HS-27A (cell line): ENCODE results near the gene DGKH.
"Not testable (repeated sequence)": the region's sequence is repeated elsewhere in the genome, so short reads cannot be mapped to it uniquely, and the experiment has no call there.

Source experiments
- DNase-seq: peaks from one replicate; pipeline ENCODE4 v3.0.0-alpha.2; 2012; ENCODE audit warnings: low read depth, missing footprints

DGKH gene

GRCh38 chr13:42070599-42070998, 22.2 kb downstream of the DGKH start:
- not testable (repeated sequence) for DNase-seq

DNA sequence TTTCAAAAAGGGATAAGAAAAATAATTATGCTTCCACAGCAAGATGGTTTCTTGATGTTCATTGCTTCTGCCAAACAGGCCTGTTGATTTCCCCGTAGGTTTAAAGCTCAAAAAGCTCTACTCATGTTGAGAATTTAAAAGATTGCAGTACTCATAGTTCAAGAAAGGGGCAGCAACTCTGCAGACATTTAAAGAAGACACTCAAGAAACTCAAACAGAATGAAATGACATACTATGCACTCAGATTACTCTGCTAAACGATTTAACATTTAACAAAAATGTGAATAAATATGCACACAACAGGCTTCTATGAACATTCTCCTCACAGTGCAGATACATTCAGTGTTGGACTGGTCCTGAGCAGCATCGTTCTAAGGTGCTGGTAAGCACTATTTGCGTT, 22.7 kb downstream of the DGKH start:
- DNase-seq = not testable (repeated sequence)

GRCh38 chr13:42071672-42072419, 23.4 kb downstream of the DGKH start:
- DNase-seq = no peak

DNA sequence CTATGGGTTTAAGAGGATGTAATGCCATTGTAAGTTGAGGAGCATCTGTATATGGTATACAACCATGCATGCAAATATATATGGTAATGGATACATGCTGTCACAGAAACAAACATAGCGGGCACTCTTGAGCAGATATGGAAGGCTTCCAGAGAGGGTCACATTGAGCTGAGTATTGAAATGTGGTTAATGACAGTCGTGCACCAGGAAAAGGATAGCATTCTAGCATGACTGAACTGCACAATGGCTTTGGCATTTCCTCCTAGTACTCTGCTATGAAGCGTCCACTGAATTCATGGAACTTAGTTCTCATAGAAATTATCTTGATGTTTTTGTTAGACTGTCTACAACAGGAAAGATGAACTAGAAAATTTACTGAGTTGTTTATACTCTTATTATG, 25.2 kb downstream of the DGKH start:
- DNase-seq = no peak

DNA sequence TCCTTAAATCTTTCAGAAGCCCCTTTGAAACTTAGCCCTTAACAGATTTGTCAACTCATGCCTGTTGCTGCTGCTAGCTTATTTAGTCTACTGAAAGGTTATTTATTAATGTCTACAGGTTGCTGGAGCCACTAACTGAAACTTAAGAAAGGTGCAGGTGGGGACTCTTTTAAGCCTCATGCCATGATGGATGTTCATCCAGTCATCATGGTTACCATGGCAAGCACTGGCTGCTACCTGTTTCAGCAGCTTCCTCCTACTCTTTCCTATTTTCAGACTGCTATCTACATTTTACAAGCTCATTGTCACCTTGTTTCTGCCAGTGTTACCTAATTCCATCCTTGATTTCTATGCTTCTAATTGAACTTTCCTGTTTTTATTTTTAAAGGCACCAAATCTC, 27.1 kb downstream of the DGKH start:
- DNase-seq = no peak

GRCh38 chr13:42076309-42076713, 27.9 kb downstream of the DGKH start:
- no peak for DNase-seq

- DNase-seq = no peak
These were observed 29.8 kb downstream of the DGKH start for GRCh38 chr13:42078128-42078808.

DNA sequence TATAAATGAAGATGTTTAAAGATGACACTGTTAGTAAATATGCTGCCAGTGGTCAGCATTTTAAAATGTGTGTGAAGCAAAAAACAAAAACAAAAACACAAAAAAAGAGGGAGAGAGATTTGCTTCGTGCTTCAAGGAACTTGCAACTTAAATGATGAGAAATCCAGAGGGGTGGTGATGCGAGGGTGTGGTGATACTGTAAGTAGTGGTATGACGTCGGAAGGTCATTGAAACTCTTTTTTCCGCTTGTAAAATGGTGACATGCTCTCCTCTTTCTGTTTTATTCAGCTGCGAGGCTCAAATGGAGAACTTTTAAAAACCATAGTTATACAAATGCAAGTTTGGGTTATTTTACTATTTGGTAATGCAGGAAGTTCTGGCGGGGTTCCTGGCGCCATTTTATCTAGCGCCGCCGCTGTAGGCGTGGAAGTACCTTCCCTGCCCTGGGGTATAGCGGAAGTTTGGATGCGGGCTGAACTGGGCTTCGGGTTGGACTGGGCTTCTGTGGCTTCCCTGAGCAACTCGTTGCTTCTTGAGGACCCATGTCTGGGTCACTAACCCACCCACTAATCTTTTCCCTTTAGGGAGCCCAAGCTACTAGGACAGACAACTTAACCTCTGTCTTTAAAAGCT, 34.8 kb downstream of the DGKH start:
- no peak for DNase-seq

DNA sequence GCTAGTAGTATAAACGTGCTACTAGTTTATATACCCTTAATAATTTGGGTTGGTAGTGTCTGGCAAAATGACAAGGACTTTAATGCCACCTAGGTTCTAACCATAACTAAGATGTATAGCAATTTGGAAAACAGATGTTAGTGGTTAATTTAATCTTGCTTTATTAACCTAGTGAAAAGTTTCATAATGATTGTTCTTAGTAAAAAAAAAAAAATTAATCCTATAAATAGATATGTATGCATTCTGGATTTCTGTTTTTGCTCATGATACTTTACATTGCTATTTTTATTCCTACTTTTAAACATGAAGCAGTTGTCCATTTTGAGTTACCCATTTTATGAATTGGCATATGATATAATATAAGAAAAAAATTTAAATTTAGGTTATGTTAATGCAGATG, 36.3 kb downstream of the DGKH start:
- no peak for DNase-seq

GRCh38 chr13:42086582-42086981, 38.1 kb downstream of the DGKH start:
- no peak for DNase-seq

- DNase-seq = no peak
These were observed 46.1 kb downstream of the DGKH start for GRCh38 chr13:42094516-42095040.

DNA sequence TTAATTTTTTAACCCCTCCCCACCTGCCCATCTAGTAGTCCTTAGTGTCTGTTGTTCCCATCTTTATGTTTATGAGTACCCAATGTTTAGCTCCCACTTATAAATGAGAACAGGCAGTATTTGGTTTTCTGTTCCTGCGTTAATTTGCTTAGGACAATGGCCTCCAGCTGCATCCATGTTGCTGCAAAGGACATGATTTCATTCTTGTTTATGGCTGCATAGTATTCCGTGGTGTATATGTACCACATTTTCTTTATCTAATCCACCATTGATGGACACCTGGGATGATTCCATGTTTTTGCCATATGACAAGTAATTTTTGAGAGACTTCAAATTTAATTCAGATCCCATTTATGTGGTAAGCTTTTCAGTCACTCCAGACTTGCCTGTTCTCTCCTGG, 47.8 kb downstream of the DGKH start:
- not testable (repeated sequence) for DNase-seq

DNA sequence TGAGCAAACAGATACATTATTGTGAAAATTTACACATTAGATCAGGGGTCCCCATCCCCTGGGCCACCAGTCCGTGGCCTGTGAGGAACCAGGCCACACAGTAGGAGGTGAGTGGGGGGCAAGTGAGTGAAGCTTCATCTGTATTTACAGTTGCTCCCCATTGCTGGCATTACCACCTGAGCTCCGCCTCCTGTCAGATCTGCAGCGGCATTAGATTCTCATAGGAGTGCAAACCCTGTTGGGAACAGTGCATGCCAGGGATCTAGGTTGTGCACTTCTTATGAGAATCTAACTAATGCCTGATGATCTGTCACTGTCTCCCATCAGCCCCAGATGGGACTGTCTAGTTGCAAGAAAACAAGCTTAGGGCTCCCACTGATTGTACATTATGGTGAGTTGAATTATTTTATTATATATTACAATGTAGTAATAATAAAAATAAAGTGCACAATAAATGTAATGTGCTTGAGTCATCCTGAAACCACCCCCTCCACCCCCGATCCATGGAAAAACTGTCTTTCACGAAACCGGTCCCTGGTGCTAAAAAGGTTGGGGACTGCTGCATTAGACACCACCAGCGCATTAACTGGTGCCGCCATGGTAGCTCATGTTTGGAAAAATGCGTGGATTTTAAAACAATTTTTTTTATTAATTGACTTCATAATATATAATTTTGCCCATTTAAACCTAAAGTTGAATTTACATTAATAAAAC, 51.7 kb downstream of the DGKH start:
- no peak for DNase-seq

DNA sequence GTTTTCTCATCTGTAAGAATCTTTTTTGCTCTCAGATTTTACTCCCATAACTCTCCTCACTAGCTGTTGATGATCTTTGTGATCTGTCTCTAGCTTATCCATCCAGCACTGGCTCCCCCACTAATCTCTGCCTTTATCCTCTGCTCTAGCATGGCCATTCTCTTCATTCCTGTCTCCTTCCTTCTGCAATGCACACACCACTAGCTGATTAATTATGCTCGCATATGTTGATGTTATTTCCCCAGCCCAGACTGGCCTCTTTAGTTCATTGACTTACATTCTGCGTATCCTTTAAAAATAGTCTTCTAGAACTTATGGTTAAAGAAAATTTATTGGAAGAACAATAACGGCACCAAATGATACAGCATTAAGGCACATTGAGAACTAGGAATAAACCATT, 52.5 kb downstream of the DGKH start:
- DNase-seq = no peak

- DNase-seq = no peak
These were observed 53.6 kb downstream of the DGKH start for GRCh38 chr13:42101821-42102585.

DNA sequence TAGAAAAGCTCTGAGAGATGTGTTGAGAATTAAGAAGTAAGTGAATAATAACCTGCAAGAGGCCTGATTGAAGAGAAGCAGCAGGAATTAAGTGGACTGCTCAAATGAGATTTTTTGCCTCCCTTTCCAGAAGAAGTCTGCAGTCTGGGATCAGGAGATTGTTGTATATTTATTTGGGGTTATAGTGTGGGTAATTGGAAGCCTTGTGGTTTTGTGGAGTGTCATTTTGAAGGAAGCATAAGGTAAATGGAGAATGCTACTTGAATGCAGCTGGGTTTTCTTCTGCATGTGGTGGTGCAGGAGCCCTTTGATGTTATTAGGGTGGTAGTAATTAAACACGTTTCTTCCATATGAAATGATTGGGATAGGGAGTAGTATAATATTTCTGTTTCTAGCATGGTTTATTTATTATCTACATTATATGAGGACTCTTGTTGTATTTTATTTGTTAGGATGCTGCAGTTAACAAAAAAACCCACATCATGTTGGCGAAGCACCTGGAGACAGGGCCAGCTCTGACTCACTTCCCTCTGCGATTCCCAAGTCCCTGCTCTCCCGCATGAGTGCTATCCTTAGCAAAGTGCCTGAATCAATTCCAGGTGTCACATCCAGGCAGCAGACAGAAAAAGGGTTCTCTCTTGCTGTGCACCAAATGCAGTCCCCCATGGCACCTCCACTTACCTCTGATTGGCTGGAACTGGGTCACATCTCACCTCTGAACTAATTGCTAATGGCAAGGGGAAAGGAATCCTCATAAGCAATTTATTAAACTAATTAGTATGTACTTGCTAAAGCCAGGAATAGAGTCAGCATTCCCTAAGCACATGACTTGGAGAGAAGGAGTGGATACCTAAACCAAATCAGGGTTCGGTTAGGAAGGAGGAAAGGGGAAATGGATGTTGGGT, 54.8 kb downstream of the DGKH start:
- DNase-seq = no peak

GRCh38 chr13:42106998-42107397, 58.5 kb downstream of the DGKH start:
- no peak for DNase-seq

DNA sequence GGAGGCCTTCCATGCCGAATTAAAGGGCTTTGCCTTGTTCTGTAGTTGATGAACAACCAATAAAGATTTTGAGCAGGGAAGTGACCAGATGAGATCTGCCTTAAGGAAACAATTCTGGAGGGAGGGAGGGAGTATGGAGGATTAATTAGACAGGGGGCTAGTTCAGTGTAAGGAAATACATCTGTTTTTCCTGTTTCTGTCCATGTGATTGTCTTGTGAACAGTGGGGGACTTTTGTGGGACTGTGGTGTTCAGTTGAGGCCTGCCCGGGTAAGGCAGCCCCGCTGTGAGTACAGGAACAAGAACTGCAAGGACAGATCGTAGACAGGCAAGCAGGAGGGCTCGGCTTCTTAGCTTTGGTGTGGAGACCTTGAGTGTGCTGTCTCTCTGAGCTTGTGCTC, 59.0 kb downstream of the DGKH start:
- no peak for DNase-seq

DNA sequence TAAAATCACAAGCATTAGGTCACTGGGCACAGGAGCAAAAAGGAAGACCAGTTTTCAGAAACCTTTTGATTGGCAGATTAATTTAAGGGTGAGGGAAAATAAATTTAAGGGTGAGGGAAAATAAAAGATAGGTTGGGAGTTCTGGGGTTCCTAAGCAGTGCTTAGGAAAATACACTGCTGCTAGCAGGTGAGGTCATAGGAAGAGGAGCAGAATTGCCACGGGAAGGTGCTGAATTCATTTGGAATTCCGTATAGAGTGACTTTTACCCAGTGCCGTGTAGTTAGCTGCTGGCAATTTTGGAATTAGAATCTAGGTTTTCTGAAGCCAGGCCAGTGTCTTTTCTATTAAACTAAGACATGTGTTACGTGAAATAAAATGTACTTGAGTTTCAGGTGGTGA, 59.8 kb downstream of the DGKH start:
- no peak for DNase-seq

DNA sequence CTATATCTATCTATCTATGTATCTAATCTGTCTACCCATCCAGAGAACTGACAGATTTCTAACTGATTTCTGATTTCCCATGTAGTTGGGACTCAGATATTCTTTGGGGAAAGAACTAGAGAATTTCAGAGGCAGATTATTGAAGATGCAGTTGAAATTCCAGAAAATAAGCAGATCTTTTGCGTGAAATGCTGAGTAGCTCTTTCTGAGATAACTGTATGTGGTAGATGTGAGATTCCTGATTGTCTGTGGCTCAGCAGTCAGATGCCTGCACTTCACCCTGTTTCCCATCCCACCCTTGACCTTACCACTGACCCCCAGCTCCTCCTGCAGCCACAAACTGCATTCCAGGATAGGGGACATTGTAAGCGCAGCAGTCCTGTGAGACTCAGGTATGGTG, 61.5 kb downstream of the DGKH start:
- no peak for DNase-seq
